K562 (cell line): ENCODE results near the gene ULK2. TPM values are rescaled to one million over a fixed set of nuclear protein-coding genes. Genes with fewer than 3 reads are reported as not detected.

ENCODE experiments used
- ATAC-seq: fragments of 200-7000 bp; cut with Tn5 transposase; 3 replicates; pipeline ENCODE4 v1.9.1; 2020; ENCODE audit warnings: moderate library complexity
- BruUV-seq: library from RNA; stranded (reverse); fragments of 400-500 nt; replicated peaks from 2 replicates; lab custom pipeline; 2021; lab: Mats Ljungman, UMichigan
- CTCF ChIA-PET: fragments of 300-600 bp; formaldehyde crosslinking; extraction: SDS; loops from one replicate; lab custom pipeline; 2021; ENCODE audit warnings: low intra/inter-chr PET ratio; lab: Yijun Ruan, JAX
- POLR2A ChIA-PET: fragments of 300-600, 350-650 bp; sonication (Branson Sonifier 250); formaldehyde crosslinking; extraction: SDS; loops from one replicate; lab custom pipeline; 2021; ENCODE audit warnings: antibody characterized with exemption, inconsistent platforms; lab: Yijun Ruan, JAX
- DNase-seq, 4 experiments: peaks; one replicate each; pipeline versions ENCODE4 v3.0.0 to v3.0.0-alpha.2; 2011 to 2018; ENCODE audit warnings: low spot score in 3 of 4, mixed read lengths in 3 of 4; ENCODE audit errors: extremely low read depth in 1 of 4
- FAIRE-seq: peaks from 2 replicates; lab custom pipeline; 2011; peaks lifted over from hg19 to GRCh38; lab: Jason Lieb, UNC
- H2AFZ ChIP-seq: 2 replicates; pipeline ENCODE4 v1.6.0; 2011; ENCODE audit warnings: low read depth, low read length, control low read depth, inconsistent platforms
- H3K27ac ChIP-seq: fragments of 200-600 bp; 3 replicates; pipeline ENCODE4 v1.8.0; 2011; ENCODE audit warnings: low read depth, mild to moderate bottlenecking, control low read depth, inconsistent platforms, low read length, moderate library complexity, mixed read lengths; ENCODE audit errors: extremely low read depth
- H3K27me3 ChIP-seq, 2 experiments: fragments of 300-600 bp in 1 of 2; 2 replicates in 1 of 2; 3 replicates in 1 of 2; pipeline versions ENCODE4 v1.6.0 to v1.8.0; 2011; ENCODE audit warnings: inconsistent platforms in 2 of 2, low read length in 2 of 2, mild to moderate bottlenecking in 1 of 2, mixed read lengths in 1 of 2, moderate library complexity in 1 of 2; ENCODE audit not compliant: control insufficient read depth in 2 of 2, insufficient read depth in 2 of 2
- H3K36me3 ChIP-seq: fragments of 300-600 bp; 3 replicates; pipeline ENCODE4 v1.8.0; 2011; ENCODE audit warnings: mild to moderate bottlenecking, low read length, inconsistent platforms; ENCODE audit not compliant: control insufficient read depth, insufficient read depth
- H3K4me1 ChIP-seq, 2 experiments: fragments of 200-600 bp in 1 of 2; replicated peaks in 1 of 2; 2 replicates in 1 of 2; 3 replicates in 1 of 2; pipeline versions ENCODE4 v1.5.1 to v1.8.0; 2011; ENCODE audit warnings: inconsistent platforms in 2 of 2, low read length in 2 of 2, mild to moderate bottlenecking in 1 of 2, mixed read lengths in 1 of 2, moderate library complexity in 1 of 2; ENCODE audit not compliant: control insufficient read depth in 2 of 2, insufficient read depth in 2 of 2
- H3K4me2 ChIP-seq: 2 replicates; pipeline ENCODE4 v1.6.1; 2011; ENCODE audit warnings: low read length, control low read depth, inconsistent platforms, mixed read lengths; ENCODE audit not compliant: insufficient read depth
- H3K4me3 ChIP-seq: fragments of 200-600 bp; sonication (generic), shearing (Covaris generic); 2 replicates; pipeline ENCODE4 v1.5.1; 2016; ENCODE audit warnings: control low read depth, inconsistent platforms
- H3K79me2 ChIP-seq: fragments of 200-600 bp; 3 replicates; pipeline ENCODE4 v1.8.0; 2011; ENCODE audit warnings: low read length, inconsistent platforms; ENCODE audit not compliant: control insufficient read depth, insufficient read depth
- H3K9ac ChIP-seq, 2 experiments: 2 replicates each; pipeline versions ENCODE4 v1.6.0 to v1.6.1; 2011; ENCODE audit warnings: low read depth in 2 of 2, low read length in 2 of 2, control low read depth in 1 of 2, inconsistent platforms in 1 of 2, mild to moderate bottlenecking in 1 of 2, mixed read lengths in 1 of 2; ENCODE audit not compliant: insufficient read depth in 1 of 2
- H3K9me1 ChIP-seq: one replicate; pipeline ENCODE4 v1.6.0; 2011; ENCODE audit warnings: inconsistent platforms, mild to moderate bottlenecking, low read length, moderate library complexity; ENCODE audit not compliant: control insufficient read depth, insufficient read depth
- H3K9me3 ChIP-seq: replicated peaks from 2 replicates; pipeline ENCODE4 v1.5.1; 2011; ENCODE audit warnings: low read depth, low read length, inconsistent platforms; ENCODE audit not compliant: control insufficient read depth, insufficient read depth
- H4K20me1 ChIP-seq: replicated peaks from 2 replicates; pipeline ENCODE4 v1.6.1; 2011; ENCODE audit warnings: low read length, inconsistent platforms, mixed read lengths; ENCODE audit not compliant: control insufficient read depth, insufficient read depth
- FOXK2 ChIP-seq, 2 experiments: fragments of 450-650 bp; IDR thresholded peaks in 1 of 2; conservative IDR thresholded peaks in 1 of 2; 2 replicates each; pipeline ENCODE4 v1.6.1; 2016; ENCODE audit warnings: low read depth in 2 of 2, mild to moderate bottlenecking in 1 of 2
- KAT7 ChIP-seq: sonication (generic); formaldehyde crosslinking; IDR thresholded peaks from 2 replicates; pipeline ENCODE4 v1.8.0; 2022; ENCODE audit warnings: missing genetic modification reagents, mild to moderate bottlenecking, borderline replicate concordance
- PRMT5 ChIP-seq: sonication (generic); formaldehyde crosslinking; IDR thresholded peaks from 2 replicates; pipeline ENCODE4 v1.5.0; 2020; ENCODE audit warnings: missing genetic modification reagents
- SIN3A ChIP-seq, 2 experiments: fragments of 150-350 bp in 1 of 2; IDR thresholded peaks; 2 replicates each; pipeline ENCODE4 v1.6.1; 2011 to 2016; ENCODE audit warnings: borderline replicate concordance in 2 of 2, low read depth in 2 of 2, low read length in 2 of 2, mild to moderate bottlenecking in 2 of 2, moderate library complexity in 2 of 2; ENCODE audit not compliant: control insufficient read depth in 1 of 2
- ZNF561 ChIP-seq: fragments of 450-650 bp; formaldehyde crosslinking; conservative IDR thresholded peaks from 2 replicates; pipeline ENCODE4 v1.4.0; 2020; ENCODE audit warnings: mild to moderate bottlenecking, moderate library complexity
- ZNF785 ChIP-seq: fragments of 250-450 bp; sonication (Bioruptor Pico); IDR thresholded peaks from 2 replicates; pipeline ENCODE4 v1.4.0; 2020; ENCODE audit warnings: mild to moderate bottlenecking
- WGBS: fragments of 100-300 bp; shearing (Covaris generic); methylation state at CpG from one replicate; pipeline ENCODE4 v1.1.6; 2016; ENCODE audit warnings: low coverage, mixed read lengths; ENCODE audit not compliant: insufficient coverage; ENCODE audit errors: missing lambda C conversion rate; 5-methylcytosine and 5-hydroxymethylcytosine counted together
- in situ Hi-C: fragments of 300-500 bp; cut with MboI; formaldehyde crosslinking; loops from 4 replicates; pipeline ENCODE4 v1.15.0; 2018; ENCODE audit warnings: inconsistent platforms, mixed read lengths
- intact Hi-C: fragments of 100-400 bp; cut with micrococcal nuclease; formaldehyde crosslinking; loops from 2 replicates; pipeline ENCODE4 v1.14.2; 2022
- polyA plus RNA-seq, 8 experiments: library from polyadenylated mRNA; depleted of rRNA in 4 of 8; stranded (reverse) in 5 of 8; unstranded in 3 of 8; fragments of >200 nt; fragmentation: Nextera tagmentation in 2 of 8; fragmentation: Illumina TruSeq in 1 of 8; extraction: Ambion mirVana in 2 of 8; extraction: Trizol in 1 of 8; gene quantifications; 2 replicates each; pipeline versions ENCODE4 v1.2.1 to v1.2.3, GENCODE V29; 2011 to 2014; ENCODE audit warnings: inconsistent platforms in 1 of 8, missing spikeins in 1 of 8
- total RNA-seq, 7 experiments: library from RNA; depleted of rRNA in 6 of 7; stranded (reverse); fragments of >200 nt in 6 of 7; fragmentation: Illumina TruSeq in 2 of 7; extraction: Trizol in 2 of 7; gene quantifications; 2 replicates each; pipeline versions ENCODE4 v1.2.1 to v1.2.3, GENCODE V29; 2011 to 2021; ENCODE audit warnings: low replicate concordance in 1 of 7
- TF ChIP-seq, protein P1 (sequence below): fragments of 450-650 bp; IDR thresholded peaks from 2 replicates; pipeline ENCODE4 v1.6.1; 2016; ENCODE audit warnings: mild to moderate bottlenecking

The ULK2 gene
- total and polyA plus RNA-seq, 9 of the 15 experiments (the other 6 are each of a cell fraction or from before 2014, with no cell fraction given), result 0.01 to 0.18 (median 0.07) TPM; not detected in 5

- DNase-seq, result no peak
- peaks cover 0 to 11% of the 10 kb centered on the region in 2 experiments; a peak in 2 of 5 replicates for H3K27me3 ChIP-seq
- no peaks in the 10 kb centered on the region for H3K9me1 ChIP-seq
- H3K4me3 ChIP-seq, result no peak overlapping the region
- intact Hi-C loops, result no loop called here
- TF ChIP-seq ZNF561 (CRISPR knock-in tag) (no peak), FOXK2 (conservative IDR thresholded peaks at IDR 0.05 in 1 of 2, IDR thresholded peaks at IDR 0.05 in 1 of 2; ENCODE audit: low read depth in 2 of 2) (no peak), KAT7 (CRISPR knock-in tag) (no peak), ZNF785 (CRISPR knock-in tag) (no peak), SIN3A (IDR thresholded peaks at IDR 0.05; ENCODE audit: borderline replicate concordance in 2 of 2, control insufficient read depth in 1 of 2, low read depth in 2 of 2, low read length in 2 of 2) (no peak), PRMT5 (CRISPR knock-in tag) (no peak)
- TF ChIP-seq, protein P1, sequence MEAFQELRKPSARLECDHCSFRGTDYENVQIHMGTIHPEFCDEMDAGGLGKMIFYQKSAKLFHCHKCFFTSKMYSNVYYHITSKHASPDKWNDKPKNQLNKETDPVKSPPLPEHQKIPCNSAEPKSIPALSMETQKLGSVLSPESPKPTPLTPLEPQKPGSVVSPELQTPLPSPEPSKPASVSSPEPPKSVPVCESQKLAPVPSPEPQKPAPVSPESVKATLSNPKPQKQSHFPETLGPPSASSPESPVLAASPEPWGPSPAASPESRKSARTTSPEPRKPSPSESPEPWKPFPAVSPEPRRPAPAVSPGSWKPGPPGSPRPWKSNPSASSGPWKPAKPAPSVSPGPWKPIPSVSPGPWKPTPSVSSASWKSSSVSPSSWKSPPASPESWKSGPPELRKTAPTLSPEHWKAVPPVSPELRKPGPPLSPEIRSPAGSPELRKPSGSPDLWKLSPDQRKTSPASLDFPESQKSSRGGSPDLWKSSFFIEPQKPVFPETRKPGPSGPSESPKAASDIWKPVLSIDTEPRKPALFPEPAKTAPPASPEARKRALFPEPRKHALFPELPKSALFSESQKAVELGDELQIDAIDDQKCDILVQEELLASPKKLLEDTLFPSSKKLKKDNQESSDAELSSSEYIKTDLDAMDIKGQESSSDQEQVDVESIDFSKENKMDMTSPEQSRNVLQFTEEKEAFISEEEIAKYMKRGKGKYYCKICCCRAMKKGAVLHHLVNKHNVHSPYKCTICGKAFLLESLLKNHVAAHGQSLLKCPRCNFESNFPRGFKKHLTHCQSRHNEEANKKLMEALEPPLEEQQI, result no peak
- TF ChIP-seq, all 486 proteins: peak for 0
- ChIA-PET CTCF (no interaction called here), POLR2A (interaction anchor here (0.6 to 0.9 kb wide), 2 partner anchors 18 to 19 kb away, joined by 3 read pairs; no protein-coding TSS in a partner anchor)
- Histone ChIP-seq H2AFZ (no peak overlapping the region), H3K4me2 (no peak overlapping the region), H3K27ac (no peak overlapping the region), H3K9ac (no peak overlapping the region), H3K4me1 (no peaks in the 10 kb centered on the region), H4K20me1 (no peaks in the 10 kb centered on the region), H3K79me2 (no peaks in the 10 kb centered on the region), H3K9me3 (no peaks in the 10 kb centered on the region), H3K36me3 (no peaks in the 10 kb centered on the region)
- FAIRE-seq (no peak), ATAC-seq (no peak)
- no TSS peak for BruUV-seq
- in situ Hi-C loops, result no loop called here
- WGBS, result 0% methylated on average over 5 of the region's 7 CpGs
These were observed 95.6 kb downstream of the ULK2 start for GRCh38 chr17:19771971-19772630.
